HS-27A (cell line): ENCODE data around the gene APBB1.
"Not testable (repeated sequence)": the region's sequence is repeated elsewhere in the genome, so short reads cannot be mapped to it uniquely, and the experiment has no call there.

Experiments
- DNase-seq: peaks from one replicate; pipeline ENCODE4 v3.0.0-alpha.2; 2012; ENCODE audit warnings: low read depth, missing footprints

Gene APBB1

GRCh38 chr11:6417907-6418556 lies 862 bp downstream of the APBB1 start:
- no peak for DNase-seq

GRCh38 chr11:6415797-6416196 lies 3.1 kb downstream of the APBB1 start:
- no peak for DNase-seq

GRCh38 chr11:6414874-6415328 lies 4.0 kb downstream of the APBB1 start:
- DNase-seq = no peak

GRCh38 chr11:6413791-6414201 lies 5.1 kb downstream of the APBB1 start:
- DNase-seq = no peak

GRCh38 chr11:6411594-6412031 lies 7.3 kb downstream of the APBB1 start:
- no peak for DNase-seq

GRCh38 chr11:6410695-6411430 lies 8.0 kb downstream of the APBB1 start:
- DNase-seq = no peak

- no peak for DNase-seq
Measured at GRCh38 chr11:6406370-6406769, 12.5 kb downstream of the APBB1 start.

- DNase-seq = no peak
Measured at GRCh38 chr11:6405846-6406245, 13.0 kb downstream of the APBB1 start.

GRCh38 chr11:6405052-6405667 lies 13.7 kb downstream of the APBB1 start:
- no peak for DNase-seq

GRCh38 chr11:6404342-6405051 lies 14.4 kb downstream of the APBB1 start:
- no peak for DNase-seq

GRCh38 chr11:6403539-6403938 lies 15.4 kb downstream of the APBB1 start:
- no peak for DNase-seq

GRCh38 chr11:6402561-6402981 lies 16.3 kb downstream of the APBB1 start:
- DNase-seq = no peak

GRCh38 chr11:6402061-6402470 lies 16.8 kb downstream of the APBB1 start:
- no peak for DNase-seq

GRCh38 chr11:6401464-6401863 lies 17.4 kb downstream of the APBB1 start:
- DNase-seq = no peak

GRCh38 chr11:6400431-6401345 lies 18.2 kb downstream of the APBB1 start:
- no peak for DNase-seq

- DNase-seq = peak; percentile 60
Measured at GRCh38 chr11:6397636-6398035, 21.3 kb downstream of the APBB1 start.

GRCh38 chr11:6397156-6397555 lies 21.7 kb downstream of the APBB1 start:
- peak; percentile 15 for DNase-seq

- DNase-seq = no peak
Measured at GRCh38 chr11:6395470-6396060, 23.3 kb downstream of the APBB1 start.

GRCh38 chr11:6393989-6394670 lies 24.8 kb downstream of the APBB1 start:
- DNase-seq = no peak

GRCh38 chr11:6392251-6392650 lies 26.6 kb downstream of the APBB1 start:
- not testable (repeated sequence) for DNase-seq
